Neural cell (in vitro differentiated cells): ENCODE results near the gene PLIN4.

Experiments
- CTCF ChIP-seq: fragments of 450-650 bp; IDR thresholded peaks from 2 replicates; pipeline ENCODE4 v1.5.1; 2014; ENCODE audit warnings: antibody characterized with exemption, mild to moderate bottlenecking, moderate library complexity; ENCODE audit not compliant: poor library complexity, severe bottlenecking
- EP300 ChIP-seq: fragments of 450-650 bp; conservative IDR thresholded peaks from 2 replicates; pipeline ENCODE4 v1.6.1; 2014; ENCODE audit warnings: antibody characterized with exemption, mild to moderate bottlenecking, moderate library complexity; ENCODE audit not compliant: poor library complexity, severe bottlenecking
- EZH2 ChIP-seq: fragments of 200-600, 300-800 bp; shearing (Covaris generic), sonication (generic); IDR thresholded peaks from 2 replicates; pipeline ENCODE4 v1.6.1; 2014; ENCODE audit warnings: antibody characterized with exemption, low read length, borderline replicate concordance, mild to moderate bottlenecking; ENCODE audit not compliant: insufficient read depth, poor library complexity, severe bottlenecking
- POLR2AphosphoS5 ChIP-seq: IDR thresholded peaks from 2 replicates; pipeline ENCODE4 v1.6.1; 2012
- REST ChIP-seq: IDR thresholded peaks from 2 replicates; pipeline ENCODE4 v1.6.1; 2012; ENCODE audit warnings: borderline replicate concordance
- TAF1 ChIP-seq: IDR thresholded peaks from 2 replicates; pipeline ENCODE4 v1.6.1; 2012; ENCODE audit warnings: low read depth

GRCh38 chr19:4493929-4494690 lies 24.2 kb downstream of the PLIN4 start:
- TF ChIP-seq EP300 (no peak), CTCF (no peak), POLR2AphosphoS5 (no peak), TAF1 (no peak), REST (no peak), EZH2 (no peak)
